Astrocyte of the spinal cord (primary cell): Measurements from ENCODE around the gene MDM2.

Experiments
- DNase-seq: peaks from one replicate; pipeline ENCODE4 v3.0.0; 2011; ENCODE audit warnings: low read depth, low spot score
- H3K4me3 ChIP-seq: 2 replicates; pipeline ENCODE4 v1.5.1; 2011; ENCODE audit warnings: low read depth, mild to moderate bottlenecking, low read length, moderate library complexity
- CTCF ChIP-seq: IDR thresholded peaks from 2 replicates; pipeline ENCODE4 v1.5.1; 2012; ENCODE audit warnings: low read depth, mild to moderate bottlenecking, low read length, inconsistent platforms
- in situ Hi-C: cut with HindIII; loops from 2 replicates; pipeline ENCODE4 v1.10.0; 2017; ENCODE audit warnings: low sequenced_read_pairs

Gene MDM2

GRCh38 chr12:68873316-68873715 lies 65.3 kb downstream of the MDM2 start:
- no peak overlapping the region for H3K4me3 ChIP-seq
- TF ChIP-seq CTCF = no peak
- in situ Hi-C loops = no loop called here
- DNase-seq = no peak

GRCh38 chr12:68876461-68876860 lies 68.5 kb downstream of the MDM2 start:
- in situ Hi-C loops = no loop called here
- DNase-seq = no peak
- H3K4me3 ChIP-seq = no peak overlapping the region
- no peak for TF ChIP-seq CTCF

DNA sequence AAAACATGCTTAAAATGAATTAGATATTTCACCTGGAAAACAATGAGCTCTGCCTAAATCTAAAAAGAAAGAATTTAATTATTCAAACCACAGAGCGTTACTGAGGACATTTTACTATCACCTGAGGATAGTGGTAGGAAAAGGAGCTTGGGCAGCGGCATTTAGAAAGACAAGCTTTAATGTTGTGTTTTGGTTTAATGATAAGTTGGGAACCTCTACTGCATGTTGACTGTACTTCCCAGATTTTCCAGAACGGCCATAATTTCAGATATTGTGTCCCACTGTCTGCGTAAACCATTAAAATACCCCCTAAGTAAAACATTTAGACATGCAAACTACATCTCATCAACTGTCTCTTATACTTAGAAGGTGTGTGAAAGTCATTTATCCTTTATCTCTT lies 69.6 kb downstream of the MDM2 start:
- no peak overlapping the region for H3K4me3 ChIP-seq
- DNase-seq = no peak
- TF ChIP-seq CTCF = no peak
- in situ Hi-C loops = no loop called here

DNA sequence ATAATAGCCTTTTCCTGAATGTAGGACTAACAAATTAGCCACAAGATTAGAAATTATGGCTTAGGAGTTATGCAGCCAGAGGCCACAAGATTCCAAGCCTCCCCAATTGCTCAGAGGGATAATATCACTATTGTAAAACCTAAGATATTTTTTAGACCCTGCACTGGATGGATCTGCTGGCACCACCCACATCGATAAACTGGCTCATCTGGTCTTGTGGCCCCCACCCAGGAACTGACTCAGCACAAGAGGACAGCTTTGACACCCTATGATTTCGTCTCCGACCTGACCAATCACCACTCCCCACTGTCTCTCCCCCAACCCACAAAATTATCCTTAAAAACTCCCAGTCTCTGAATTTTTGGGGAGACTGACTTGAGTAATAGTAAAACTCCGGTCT lies 70.3 kb downstream of the MDM2 start:
- in situ Hi-C loops = no loop called here

DNA sequence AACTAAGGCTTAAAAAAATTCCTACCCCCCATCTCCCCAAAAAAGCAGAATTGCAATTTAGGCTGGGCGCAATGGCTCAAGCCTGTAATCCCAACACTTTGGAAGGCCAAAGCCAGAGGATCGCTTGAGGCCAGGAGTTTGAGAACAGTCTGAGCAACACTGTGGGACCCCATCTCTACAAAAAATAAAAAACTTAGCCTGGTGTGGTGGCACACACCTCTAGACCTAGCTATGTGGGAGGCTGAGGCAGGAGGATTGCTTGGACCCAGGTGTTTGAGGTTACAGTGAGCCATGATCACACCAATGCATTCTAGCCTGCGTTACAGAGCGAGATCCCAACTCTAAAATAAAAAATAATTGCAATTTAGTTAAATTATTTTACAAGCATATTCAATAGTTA lies 70.9 kb downstream of the MDM2 start:
- no peak overlapping the region for H3K4me3 ChIP-seq
- DNase-seq = no peak
- no peak for TF ChIP-seq CTCF
- in situ Hi-C loops = no loop called here

More for the DNA sequence above, 70.3 kb downstream of the MDM2 start:
- DNase-seq = no peak
- H3K4me3 ChIP-seq = no peak overlapping the region
- no peak for TF ChIP-seq CTCF

DNA sequence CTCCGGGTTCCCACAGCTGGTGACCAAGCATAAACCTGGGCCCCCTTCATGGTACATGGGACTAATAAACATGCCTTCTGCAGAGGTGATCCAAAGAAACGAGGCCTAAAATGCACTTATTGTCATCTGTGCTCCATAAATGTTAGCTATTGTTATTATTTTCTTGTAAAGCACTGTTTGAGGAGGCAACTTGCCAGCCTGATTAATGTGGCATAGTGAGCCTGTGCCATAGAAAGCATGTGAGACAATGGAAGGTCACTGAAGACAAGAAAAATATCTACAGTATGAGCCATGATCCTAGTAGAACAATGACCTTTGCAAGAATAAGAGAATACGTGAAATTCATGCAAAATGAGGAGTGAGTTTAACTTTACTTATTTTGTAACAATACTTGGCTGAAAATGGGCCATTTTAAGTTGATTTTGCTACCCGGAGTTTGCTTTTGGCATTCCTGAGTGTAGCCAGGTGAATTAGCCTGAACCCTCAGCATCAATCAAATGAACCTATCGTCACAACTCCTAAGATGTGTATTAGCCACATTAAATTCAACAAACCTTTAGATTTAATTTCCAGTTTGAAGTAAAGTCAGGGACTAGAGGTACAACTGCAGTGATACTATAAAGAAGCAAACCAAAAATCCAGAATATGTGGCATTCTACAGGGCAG lies 72.8 kb downstream of the MDM2 start:
- H3K4me3 ChIP-seq = no peak overlapping the region
- in situ Hi-C loops = no loop called here
- no peak for TF ChIP-seq CTCF
- DNase-seq = no peak
